Stimulated activated CD8-positive, alpha-beta memory T cell treated with anti-CD3 and anti-CD28 coated beads, Interleukin-2, amount 100 ng/mL, for 48 hours (primary cell): ENCODE data around the gene PSMA6.
"Not testable (repeated sequence)": the region's sequence is repeated elsewhere in the genome, so short reads cannot be mapped to it uniquely, and the experiment has no call there.

ENCODE experiments used
- DNase-seq, 2 donors: peaks; one replicate each; pipeline ENCODE4 v3.0.0-alpha.2; 2020; ENCODE audit warnings: low read depth in 2 of 2

Gene PSMA6

DNA sequence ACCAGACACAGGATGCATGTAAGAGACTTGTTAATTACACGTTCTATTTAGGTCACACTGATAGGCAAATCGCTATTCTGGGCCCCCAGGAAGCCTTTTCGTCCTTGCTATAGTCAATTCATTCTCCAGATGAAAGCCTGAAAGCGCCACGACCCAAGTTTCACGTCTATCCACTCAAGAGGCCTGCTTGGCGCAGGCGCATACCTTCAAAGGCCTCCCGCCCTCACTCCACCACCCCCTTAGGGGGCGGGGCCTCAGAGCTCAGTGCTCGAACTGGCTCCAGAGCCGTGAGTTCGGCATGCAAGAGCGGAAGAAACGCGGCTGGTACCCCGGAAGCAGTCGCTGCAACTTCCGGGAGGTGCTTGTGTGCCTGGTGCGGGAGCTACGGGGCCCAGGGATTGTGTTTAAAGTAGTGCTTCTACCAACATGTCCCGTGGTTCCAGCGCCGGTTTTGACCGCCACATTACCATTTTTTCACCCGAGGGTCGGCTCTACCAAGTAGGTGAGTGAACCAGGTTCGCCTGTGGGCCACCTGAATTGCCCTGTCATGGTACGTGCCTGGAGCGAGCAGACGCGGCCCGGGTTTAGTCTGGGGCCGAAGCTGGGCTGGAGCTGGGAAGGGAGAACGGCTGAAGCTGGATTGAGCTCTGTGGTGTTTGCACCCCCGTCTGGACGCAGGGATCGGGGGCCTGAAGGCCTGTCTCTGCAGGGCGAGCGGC, at the start of gene PSMA6:
Gene PSMA6, plus strand, starts transcription at position 332 of the 719 bp plus-strand sequence. Its CDS starts 95 bp downstream, at position 427.
- DNase-seq, result peak; percentile 98

DNA sequence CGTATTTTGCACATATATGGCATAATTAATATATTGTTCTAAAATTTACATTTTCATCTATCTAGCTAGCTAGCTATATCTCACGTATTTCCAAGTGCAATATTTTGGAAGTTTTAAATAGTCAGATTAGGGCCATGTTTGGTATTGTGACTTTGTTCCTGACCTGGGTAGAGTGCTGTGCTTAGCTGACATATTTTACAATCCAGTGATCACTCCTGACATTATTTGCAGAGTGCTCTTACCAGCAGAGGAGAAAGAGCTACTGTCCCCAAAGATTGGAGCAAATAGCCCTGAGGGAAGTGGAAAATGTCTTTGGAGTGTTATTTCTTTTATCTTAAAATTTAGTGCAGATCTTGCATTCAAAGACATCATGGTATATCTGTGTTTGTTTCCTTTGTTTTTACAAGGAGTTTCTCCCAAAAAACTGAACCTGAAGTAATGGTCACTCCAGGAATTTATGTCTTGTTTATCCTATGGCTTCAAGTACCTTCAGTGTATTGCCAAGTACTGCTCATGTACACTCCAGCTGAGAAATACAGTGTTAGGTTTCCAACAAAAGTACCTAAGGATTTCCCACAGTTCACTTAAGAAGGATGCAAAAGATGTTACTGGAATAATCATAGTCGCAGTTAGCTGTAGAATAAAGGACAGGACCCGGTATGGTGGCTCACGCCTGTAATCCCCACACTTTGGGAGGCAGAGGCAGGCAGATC, 49.4 kb upstream of the PSMA6 start:
- DNase-seq, result no peak

DNA sequence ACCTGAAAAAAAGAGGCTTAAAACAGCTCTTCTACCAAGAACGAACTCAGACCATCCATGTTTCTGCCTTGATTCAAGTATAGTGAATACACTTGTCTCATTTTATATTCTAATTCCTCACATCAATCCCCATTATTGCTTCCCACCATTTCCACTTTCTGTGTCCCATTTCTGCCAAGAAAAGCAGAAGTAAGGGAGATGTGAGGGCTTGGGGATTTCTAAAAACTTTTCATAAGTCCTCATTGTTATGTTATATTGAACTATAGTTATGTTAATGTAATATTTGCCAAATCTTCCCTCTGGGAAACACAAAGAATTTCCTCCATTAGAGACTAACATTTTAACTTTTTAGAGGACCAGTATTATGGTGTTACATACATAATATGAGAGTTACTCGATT, 48.2 kb upstream of the PSMA6 start:
- DNase-seq, result no peak

DNA sequence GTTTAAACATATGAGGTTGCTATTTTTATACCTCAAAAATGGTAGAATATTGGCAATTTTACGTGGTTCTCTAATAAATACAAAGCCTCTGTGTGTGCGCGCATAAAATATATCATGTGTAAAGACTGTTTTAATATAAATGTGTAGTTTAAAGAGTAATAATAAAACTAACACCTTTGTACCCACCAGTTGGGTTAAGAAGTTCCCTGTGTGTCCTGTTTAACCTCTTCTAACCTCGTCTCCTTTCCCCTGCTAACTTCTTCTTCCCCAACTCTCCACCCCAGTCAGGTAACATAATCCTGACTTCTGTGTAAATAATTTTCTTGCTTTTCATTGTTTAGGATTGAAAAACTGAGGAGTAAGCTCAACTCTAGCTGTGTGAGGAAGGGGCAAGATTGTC, 47.6 kb upstream of the PSMA6 start:
- DNase-seq, result no peak

DNA sequence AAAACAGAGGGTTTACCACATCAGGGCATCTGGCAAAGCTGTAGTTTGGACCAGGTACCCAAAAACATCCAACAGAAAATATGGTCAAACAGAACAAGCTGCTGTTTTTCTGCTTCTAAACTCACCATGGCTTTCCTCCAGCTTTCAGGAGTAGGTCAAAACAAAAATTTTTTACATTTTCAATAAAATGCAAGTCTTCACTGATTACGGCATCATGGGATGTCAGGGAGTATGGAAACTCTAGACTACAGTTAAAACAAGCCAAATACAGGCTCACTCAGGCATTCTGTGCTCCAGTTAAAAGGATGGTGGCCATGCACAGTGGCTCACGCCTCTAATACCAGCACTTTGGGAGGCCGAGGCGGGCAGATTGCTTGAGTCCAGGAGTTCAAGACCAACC, 47.1 kb upstream of the PSMA6 start:
- no peak for DNase-seq

DNA sequence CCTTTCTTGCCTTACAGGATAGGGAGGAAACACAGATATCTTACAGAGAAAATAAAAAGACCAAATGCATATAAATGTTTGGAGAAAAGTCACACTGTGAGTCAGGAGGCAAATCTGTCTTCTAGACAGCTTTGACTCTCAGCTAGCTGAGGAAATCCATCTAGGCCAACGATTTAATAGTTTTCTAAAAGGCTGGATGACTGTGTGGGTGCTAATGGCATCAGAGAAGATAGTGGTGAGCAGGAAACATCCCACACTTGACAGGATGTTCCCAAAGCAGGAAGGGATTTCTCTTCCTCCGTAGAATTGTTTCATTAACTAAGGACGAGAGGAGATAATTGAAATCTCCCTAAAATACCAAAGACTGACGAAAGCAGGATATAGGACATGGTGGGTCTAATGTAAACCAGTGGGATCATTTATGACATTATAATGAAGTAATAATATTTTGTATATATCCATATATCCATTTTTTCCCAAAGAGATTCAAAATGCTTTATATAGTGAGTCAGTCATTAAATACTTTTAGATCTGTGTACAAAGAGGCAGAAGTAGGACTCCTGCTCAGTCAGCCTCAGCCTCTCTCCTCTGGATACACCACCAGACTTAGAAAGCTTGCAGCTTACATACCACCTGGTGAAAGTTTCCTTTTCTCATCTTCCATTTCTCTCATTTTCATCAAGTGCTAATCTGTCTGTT, 44.3 kb upstream of the PSMA6 start:
- DNase-seq, result no peak

DNA sequence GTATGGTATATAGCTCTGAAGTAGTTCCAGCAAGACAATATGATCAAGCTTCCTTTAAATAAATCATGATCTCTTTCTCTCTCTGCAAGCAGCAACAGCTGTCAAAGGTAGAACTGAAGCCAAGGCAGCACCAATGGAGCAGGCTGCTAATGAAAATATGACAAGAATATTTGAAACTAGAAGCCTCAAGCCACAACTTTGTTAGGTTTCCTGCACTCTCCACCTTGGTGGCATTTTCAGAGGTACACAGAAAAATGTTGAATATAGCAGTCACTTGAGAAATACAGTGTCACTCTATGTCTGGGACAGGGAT, 43.8 kb upstream of the PSMA6 start:
- DNase-seq, result no peak

DNA sequence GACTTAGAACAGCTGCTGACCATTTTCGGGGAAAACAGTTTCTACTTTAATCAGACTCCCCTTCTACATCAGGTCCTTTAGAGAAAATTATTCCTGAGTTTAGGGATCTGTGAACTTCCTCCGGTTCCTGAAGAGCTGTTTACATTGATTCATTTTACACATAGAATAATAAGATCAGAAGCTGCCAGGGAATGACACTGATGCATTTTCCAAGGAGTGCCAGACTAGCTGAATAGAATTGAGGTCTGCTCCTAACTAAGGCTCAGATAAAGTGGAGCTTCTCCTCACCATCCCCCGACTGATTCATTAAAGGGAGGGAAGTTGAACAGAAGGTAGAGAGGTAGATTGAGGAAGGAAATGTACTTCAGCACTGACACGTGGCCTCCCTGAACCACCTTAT, 41.9 kb upstream of the PSMA6 start:
- no peak for DNase-seq

DNA sequence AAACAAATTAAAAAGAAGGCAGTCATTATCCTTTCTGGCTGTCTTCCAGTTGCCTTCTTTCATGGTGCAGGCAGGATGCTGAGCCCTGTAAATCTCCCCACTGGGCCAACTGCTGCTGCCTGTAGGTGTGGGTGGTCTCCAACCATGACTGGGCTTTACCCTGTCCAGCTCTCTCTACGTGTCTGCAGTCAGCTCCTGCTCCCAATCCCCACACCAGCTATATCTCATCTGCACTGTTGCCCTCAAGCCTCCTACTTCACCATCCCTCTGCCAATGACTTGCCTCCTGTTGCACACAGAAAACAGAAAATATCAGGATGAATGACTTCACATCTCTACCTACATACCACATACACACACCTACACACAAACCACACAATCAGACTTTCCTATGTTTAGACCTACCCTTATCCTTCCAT, 39.7 kb upstream of the PSMA6 start:
- no peak for DNase-seq

DNA sequence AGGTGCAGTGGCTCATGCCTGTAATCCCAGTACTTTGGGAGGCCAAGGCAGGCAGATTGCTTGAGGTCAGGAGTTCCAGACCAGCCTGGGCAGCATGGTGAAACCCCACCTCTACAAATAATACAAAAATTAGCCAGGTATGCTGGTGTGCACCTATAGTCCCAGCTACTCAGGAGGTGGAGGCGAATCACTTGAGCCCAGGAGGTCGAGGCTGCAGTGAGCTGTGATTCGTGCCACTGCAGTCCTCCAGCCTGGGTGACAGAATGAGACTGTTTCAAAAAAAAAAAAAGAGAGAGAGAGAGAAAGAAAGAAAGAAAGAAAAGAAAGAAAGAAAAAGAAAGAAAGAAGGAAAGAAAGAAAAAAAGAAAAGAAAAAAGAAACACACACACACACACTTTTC, 39.1 kb upstream of the PSMA6 start:
- not testable (repeated sequence) for DNase-seq

DNA sequence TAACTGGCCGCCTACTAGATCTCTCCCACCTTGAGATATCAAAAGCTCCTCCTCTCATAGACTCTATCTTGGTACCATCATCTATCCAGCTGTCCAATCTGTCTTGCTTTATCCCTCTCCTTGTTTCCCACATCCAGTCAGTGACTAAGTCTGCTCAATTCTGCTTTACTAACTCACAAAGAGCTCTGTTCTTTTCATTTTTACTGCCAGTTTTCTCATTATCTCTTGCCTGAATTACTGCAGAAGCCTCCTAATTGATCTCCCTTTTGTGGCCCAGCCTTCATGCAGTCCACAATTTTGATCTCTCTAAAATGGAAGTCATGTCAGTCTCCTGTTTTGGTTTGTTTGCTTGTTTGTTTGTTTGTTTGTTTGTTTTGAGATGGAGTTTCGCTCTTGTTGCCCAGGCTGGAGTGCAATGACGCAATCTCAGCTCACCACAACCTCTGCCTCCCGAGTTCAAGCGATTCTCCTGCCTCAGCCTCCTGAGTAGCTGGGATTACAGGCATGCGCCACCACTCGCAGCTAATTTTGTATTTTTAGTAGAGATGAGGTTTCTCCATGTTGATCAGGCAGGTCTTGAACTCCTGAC, 38.1 kb upstream of the PSMA6 start:
- not testable (repeated sequence) for DNase-seq

DNA sequence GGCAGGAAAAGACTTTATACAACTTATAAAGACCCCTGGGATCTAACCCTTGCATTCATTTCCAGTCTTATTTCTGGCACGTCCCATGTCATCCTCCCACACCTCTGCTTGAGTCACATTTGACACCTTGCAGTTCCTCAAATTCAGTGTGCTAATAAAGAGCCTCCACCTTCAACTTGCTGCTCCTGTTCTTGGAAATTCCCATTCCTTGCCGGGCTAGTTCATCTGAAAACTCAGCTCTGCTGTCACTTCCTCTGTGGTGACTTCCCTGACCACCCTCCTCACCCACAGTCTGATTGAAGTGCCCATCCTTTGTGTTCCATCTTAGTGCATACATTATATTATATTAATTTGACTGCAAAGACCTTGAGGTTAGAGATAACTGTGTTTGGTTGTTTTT, 37.4 kb upstream of the PSMA6 start:
- DNase-seq, result peak; percentile 6

DNA sequence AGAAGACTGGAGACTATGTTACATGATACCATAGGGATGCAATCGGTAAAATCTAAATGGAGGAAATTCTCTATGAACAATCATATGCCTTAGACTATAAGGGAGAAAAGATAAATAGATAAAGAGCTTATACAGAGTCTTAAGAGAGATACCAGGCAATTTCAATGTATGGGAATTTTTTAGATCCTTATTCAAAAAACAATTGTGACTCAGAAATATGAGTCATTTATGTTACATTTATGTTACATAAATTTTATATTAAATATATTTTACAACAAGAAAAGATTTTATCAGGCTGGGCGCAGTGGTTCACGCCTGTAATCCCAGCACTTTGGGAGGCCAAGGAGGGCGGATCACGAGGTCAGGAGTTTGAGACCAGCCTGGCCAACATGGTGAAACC, 36.5 kb upstream of the PSMA6 start:
- DNase-seq, result no peak

DNA sequence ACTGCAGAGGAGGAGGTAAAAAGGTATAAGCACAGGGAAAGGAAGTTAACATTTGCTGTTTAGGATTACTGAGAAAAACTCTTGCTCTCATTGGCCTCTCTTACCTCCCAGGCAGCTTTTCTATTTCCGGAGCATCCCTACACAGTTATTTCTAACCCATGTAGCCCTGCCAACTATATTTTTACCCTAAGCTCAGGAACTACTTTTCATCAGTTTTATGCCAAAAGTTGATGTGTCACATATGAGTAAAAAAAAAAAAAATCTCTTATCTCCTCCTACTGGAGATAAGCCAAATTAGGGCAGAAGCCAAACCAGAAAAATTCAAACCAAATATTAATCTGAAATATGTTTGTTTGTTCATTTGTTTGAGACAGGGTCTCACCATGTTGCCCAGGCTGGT, 34.4 kb upstream of the PSMA6 start:
- no peak for DNase-seq

DNA sequence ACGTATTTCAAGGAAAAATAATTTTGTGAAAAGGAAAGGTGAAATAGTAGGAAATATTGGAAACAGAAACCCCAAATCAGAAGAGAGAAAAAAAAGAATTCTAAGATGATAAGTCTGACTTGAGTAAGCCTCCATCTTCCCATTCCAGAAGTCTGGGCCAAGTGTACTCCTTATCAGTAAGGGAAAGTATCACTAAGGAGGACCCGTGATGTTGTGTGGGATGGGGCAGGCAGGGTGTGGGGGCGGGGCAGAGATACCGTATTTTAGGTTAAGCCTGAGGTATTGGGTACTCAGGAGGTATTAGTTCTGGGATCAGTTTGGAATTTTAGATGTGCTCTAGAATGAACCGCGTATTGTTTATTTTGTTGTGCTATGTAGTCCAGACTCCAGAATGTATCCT, 33.8 kb upstream of the PSMA6 start:
- DNase-seq, result no peak

DNA sequence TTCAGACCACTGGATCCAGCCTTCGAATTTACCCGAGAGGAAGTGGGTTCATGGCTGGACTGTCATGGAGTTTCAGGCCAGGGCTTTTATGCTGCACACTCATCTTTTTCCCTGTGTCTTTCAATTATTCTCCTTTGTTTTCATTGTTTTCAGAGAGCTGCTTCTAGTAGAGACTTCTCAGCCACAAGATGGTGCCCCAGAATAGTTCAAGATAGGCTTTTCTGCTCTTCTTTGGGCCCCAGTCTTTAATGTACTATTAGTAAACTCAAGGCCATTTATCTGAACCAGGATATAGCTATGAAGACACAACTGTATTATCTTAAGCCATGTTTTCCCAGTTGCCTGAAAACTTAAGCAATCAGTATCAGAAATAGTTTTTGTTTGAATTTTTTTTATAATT, 30.4 kb upstream of the PSMA6 start:
- DNase-seq, result no peak

DNA sequence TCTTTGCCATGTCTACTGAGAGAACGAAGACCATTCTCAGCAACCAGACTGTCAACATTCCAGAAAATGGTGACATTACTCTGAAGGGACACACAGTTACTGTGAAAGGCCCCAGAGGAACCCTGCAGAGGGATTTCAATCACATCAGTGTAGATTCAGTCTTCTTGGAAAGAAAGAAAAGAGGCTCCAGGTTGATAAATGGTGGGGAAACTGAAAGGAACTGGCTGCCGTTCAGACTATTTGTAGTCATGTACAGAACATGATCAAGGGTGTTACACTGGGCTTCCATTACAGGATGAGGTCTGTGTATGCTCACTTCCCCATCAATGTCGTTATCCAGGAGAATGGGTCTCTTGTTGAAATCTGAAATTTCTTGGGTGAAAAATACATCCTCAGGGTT, 29.7 kb upstream of the PSMA6 start:
- DNase-seq, result no peak

DNA sequence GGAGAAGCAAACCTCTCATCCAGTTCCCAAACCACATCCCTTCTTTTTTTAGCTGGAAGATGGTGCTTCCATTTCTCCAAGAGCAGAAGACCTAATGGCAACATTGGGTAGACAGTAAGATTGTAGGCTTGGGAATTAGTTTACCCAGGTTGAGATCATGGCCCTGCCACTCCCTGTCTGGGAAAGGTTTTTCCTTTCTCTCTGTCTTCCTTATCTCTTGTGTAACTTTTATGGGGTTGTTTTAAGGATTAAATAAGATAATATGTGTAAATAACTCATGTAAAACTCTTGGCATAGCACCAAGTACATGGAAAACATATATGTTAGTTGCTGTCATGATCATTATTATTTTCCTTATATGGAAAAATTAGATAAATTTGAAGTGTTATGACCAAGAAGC, 23.2 kb upstream of the PSMA6 start:
- DNase-seq, result no peak

DNA sequence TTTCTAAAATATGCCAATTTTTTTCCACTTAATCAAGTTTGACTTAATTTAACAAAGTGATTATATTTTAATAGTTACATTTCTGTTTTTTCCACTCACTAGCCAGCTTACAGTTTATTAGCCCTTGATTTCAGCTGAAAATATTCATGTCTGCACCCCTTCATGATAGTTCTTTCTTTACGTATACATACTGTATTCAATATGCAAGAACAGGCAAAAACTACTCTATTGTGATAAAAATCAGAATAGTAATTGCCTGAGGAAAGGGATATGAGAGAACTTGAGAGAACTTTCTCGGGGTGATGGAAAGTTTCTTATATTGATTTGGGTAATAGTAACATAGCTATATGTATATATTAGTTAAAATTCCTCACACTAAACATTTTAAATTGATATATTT, 17.4 kb upstream of the PSMA6 start:
- no peak for DNase-seq

DNA sequence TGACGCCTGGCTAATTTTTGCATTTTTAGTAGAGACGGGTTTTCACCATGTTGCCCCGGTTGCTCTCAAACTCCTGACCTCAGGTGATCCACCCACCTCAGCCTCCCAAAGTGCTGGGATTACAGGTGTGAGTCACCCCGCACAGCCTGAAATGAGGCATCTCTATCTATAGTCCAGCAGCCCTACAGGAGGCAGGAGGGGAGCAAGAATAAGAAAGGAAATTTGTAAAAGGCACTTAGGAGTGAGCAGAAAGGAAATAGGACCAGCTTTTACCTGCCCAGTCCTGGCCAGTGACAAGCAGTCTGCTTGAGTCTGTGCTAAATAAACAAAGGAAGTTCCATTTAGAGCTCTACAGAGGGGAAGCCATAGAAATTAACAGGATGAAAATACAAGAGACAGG, 15.0 kb upstream of the PSMA6 start:
- no peak for DNase-seq

DNA sequence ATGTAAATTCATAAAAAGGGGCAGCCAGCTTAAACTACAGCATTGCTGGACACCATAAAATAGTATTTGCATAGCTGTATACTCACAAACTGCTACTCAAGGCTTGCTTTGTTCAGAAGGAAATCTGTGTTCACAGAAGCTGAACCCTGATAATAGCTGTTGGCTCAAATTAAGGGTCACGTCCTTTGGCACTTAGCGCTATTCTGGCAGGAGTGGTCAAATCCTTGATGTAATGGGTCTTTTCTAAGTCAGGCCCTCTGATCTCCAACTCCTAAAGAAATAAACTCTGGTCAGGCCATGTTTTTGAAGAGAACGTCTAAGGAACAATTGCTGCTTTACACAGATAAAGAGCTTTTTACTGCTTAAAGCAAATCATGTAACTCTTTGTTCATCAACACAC, 12.8 kb upstream of the PSMA6 start:
- no peak for DNase-seq

DNA sequence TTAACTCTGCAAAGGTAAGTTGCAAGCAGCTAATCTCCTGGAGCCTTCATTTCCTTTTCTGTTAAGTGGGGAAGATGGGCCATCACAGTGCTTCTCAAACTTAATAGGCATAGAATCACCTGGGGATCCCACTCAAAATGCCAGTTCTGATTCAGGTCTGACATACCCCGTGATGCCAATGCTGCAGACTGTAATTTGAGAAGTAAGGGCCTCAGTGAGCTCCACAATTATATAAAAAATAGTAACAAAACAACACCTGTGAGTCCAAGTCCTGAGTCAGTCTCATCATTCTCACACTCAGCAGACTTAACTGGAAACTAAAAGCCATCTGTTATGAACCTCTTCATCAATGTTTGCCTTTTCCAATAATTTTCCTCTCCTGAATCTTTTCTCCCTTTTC, 10.8 kb upstream of the PSMA6 start:
- no peak for DNase-seq

DNA sequence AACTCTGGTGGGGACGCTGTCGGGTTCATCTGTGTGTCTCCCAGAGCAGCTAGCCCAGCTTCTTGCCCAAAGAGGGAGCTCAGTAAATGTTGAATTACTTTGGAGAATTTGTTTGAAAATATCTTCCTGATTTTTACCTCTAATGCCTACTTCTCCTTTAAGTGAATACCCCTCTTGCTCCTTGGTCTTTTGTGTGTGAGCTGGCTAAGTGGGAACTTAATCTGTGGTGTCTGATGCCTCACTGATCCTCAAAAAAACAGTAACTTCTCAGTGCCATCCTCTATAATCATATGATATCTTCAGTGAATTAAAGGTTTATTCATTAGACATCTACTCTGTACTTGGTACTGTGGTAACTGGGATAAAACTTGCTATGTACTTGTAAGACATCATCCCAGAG, 7.7 kb upstream of the PSMA6 start:
- DNase-seq, result no peak
